ENCODE results near the gene COA5. TPM values are rescaled to one million over a fixed set of nuclear protein-coding genes. Genes with fewer than 3 reads are reported as not detected.
A peak's percentile ranks its signal among the peaks of the same experiment; 100 is the strongest.

The COA5 gene
- total RNA-seq, 1 donor, result 17.4 TPM

GRCh38 chr2:98632351-98632750, 24.0 kb upstream of the COA5 start:
- Histone ChIP-seq H3K36me3 (ENCODE audit: insufficient read depth, low read length) (no peaks in the 10 kb centered on the region), H4K20me1 (ENCODE audit: insufficient read depth, low read length) (no peaks in the 10 kb centered on the region), H3K27ac (ENCODE audit: low read depth, low read length) (no peak overlapping the region), H3K9me3 (ENCODE audit: low read depth, low read length) (no peaks in the 10 kb centered on the region), H3K79me2 (ENCODE audit: insufficient read depth, low read length) (no peaks in the 10 kb centered on the region), H2AFZ (ENCODE audit: low read length) (no peak overlapping the region), H3K4me2 (ENCODE audit: insufficient read depth, low read length) (no peak overlapping the region), H3K4me3 (ENCODE audit: insufficient read depth, low read length) (no peak overlapping the region), H3K4me1 (ENCODE audit: insufficient read depth, low read length) (no peaks in the 10 kb centered on the region), H3K27me3 (ENCODE audit: insufficient read depth, low read length) (peaks cover 4% of the 10 kb centered on the region)
- DNase-seq (ENCODE audit: insufficient read length, low spot score, missing footprints), result peak; percentile 52
- no peak for TF ChIP-seq CTCF (IDR thresholded peaks at IDR 0.05; ENCODE audit: extremely low read depth, low read depth, low read length)

- no peaks in the 10 kb centered on the region for H4K20me1 ChIP-seq (ENCODE audit: insufficient read depth, low read length)
- no peak overlapping the region for H3K27ac ChIP-seq (ENCODE audit: low read depth, low read length)
- H2AFZ ChIP-seq (ENCODE audit: low read length), result no peak overlapping the region
- DNase-seq (ENCODE audit: insufficient read length, low spot score, missing footprints), result no peak
- no peak overlapping the region for H3K4me2 ChIP-seq (ENCODE audit: insufficient read depth, low read length)
- no peak for TF ChIP-seq CTCF (IDR thresholded peaks at IDR 0.05; ENCODE audit: extremely low read depth, low read depth, low read length)
- H3K27me3 ChIP-seq (ENCODE audit: insufficient read depth, low read length), result no peaks in the 10 kb centered on the region
- no peaks in the 10 kb centered on the region for H3K36me3 ChIP-seq (ENCODE audit: insufficient read depth, low read length)
- no peaks in the 10 kb centered on the region for H3K4me1 ChIP-seq (ENCODE audit: insufficient read depth, low read length)
- H3K79me2 ChIP-seq (ENCODE audit: insufficient read depth, low read length), result no peaks in the 10 kb centered on the region
- no peaks in the 10 kb centered on the region for H3K9me3 ChIP-seq (ENCODE audit: low read depth, low read length)
- H3K4me3 ChIP-seq (ENCODE audit: insufficient read depth, low read length), result no peak overlapping the region
Measured at GRCh38 chr2:98623657-98624056, 15.3 kb upstream of the COA5 start.

- Histone ChIP-seq H3K4me1 (ENCODE audit: insufficient read depth, low read length) (no peaks in the 10 kb centered on the region), H4K20me1 (ENCODE audit: insufficient read depth, low read length) (peaks cover 11% of the 10 kb centered on the region), H3K9me3 (ENCODE audit: low read depth, low read length) (no peaks in the 10 kb centered on the region), H3K4me3 (ENCODE audit: insufficient read depth, low read length) (no peak overlapping the region), H3K79me2 (ENCODE audit: insufficient read depth, low read length) (peaks cover 2% of the 10 kb centered on the region), H3K36me3 (ENCODE audit: insufficient read depth, low read length) (peaks cover 53% of the 10 kb centered on the region), H3K27ac (ENCODE audit: low read depth, low read length) (no peak overlapping the region), H3K27me3 (ENCODE audit: insufficient read depth, low read length) (no peaks in the 10 kb centered on the region), H2AFZ (ENCODE audit: low read length) (no peak overlapping the region), H3K4me2 (ENCODE audit: insufficient read depth, low read length) (no peak overlapping the region)
- no peak for TF ChIP-seq CTCF (IDR thresholded peaks at IDR 0.05; ENCODE audit: extremely low read depth, low read depth, low read length)
- no peak for DNase-seq (ENCODE audit: insufficient read length, low spot score, missing footprints)
Measured at GRCh38 chr2:98617149-98617548, 8.8 kb upstream of the COA5 start.

- no peaks in the 10 kb centered on the region for H3K9me3 ChIP-seq (ENCODE audit: low read depth, low read length)
- no peak for DNase-seq (ENCODE audit: insufficient read length, low spot score, missing footprints)
- no peaks in the 10 kb centered on the region for H3K27me3 ChIP-seq (ENCODE audit: insufficient read depth, low read length)
- peaks cover 17% of the 10 kb centered on the region for H3K79me2 ChIP-seq (ENCODE audit: insufficient read depth, low read length)
- peaks cover 4% of the 10 kb centered on the region for H3K4me1 ChIP-seq (ENCODE audit: insufficient read depth, low read length)
- no peak overlapping the region for H3K4me3 ChIP-seq (ENCODE audit: insufficient read depth, low read length)
- H3K36me3 ChIP-seq (ENCODE audit: insufficient read depth, low read length), result peaks cover 68% of the 10 kb centered on the region
- no peak overlapping the region for H3K4me2 ChIP-seq (ENCODE audit: insufficient read depth, low read length)
- H2AFZ ChIP-seq (ENCODE audit: low read length), result no peak overlapping the region
- peaks cover 14% of the 10 kb centered on the region for H4K20me1 ChIP-seq (ENCODE audit: insufficient read depth, low read length)
- H3K27ac ChIP-seq (ENCODE audit: low read depth, low read length), result no peak overlapping the region
- TF ChIP-seq CTCF (IDR thresholded peaks at IDR 0.05; ENCODE audit: extremely low read depth, low read depth, low read length), result peak; percentile 24
Measured at GRCh38 chr2:98615481-98615880, 7.2 kb upstream of the COA5 start.

All from osteoblast (primary cell).